GM12864 (cell line): ENCODE measurements around the gene PSMD14.

ENCODE experiments used
- DNase-seq: peaks from one replicate; pipeline ENCODE4 v3.0.0-alpha.2; 2011; ENCODE audit warnings: low read depth
- H3K4me3 ChIP-seq: 2 replicates; pipeline ENCODE4 v1.5.1; 2011; ENCODE audit warnings: mild to moderate bottlenecking, low read depth, low read length, control low read depth
- TF ChIP-seq, protein P1 (sequence below): IDR thresholded peaks from 2 replicates; pipeline ENCODE4 v1.5.1; 2011; ENCODE audit warnings: low read depth, mild to moderate bottlenecking, moderate library complexity, low read length, control low read depth, inconsistent platforms; ENCODE audit errors: missing control alignments

The PSMD14 gene

DNA sequence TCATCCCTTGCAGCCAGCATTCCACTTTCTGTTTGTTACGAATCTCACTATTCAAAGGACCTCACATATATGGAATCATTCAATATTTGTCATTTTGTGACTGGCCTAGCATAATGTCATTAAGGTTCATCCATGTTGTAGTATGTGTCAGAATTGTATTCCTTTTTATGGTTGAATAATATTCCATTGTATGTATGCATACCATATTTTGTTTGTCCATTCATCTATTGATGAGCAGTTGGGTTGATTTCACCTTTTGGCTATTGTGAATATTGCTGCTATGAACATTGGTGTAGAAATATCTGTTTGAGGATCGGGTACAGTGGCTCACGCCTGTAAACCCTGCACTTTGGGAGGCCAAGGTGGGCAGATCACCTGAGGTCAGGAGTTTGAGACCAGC is 35.0 kb downstream of the PSMD14 start:
- no peak overlapping the region for H3K4me3 ChIP-seq
- no peak for DNase-seq
- TF ChIP-seq, protein P1, sequence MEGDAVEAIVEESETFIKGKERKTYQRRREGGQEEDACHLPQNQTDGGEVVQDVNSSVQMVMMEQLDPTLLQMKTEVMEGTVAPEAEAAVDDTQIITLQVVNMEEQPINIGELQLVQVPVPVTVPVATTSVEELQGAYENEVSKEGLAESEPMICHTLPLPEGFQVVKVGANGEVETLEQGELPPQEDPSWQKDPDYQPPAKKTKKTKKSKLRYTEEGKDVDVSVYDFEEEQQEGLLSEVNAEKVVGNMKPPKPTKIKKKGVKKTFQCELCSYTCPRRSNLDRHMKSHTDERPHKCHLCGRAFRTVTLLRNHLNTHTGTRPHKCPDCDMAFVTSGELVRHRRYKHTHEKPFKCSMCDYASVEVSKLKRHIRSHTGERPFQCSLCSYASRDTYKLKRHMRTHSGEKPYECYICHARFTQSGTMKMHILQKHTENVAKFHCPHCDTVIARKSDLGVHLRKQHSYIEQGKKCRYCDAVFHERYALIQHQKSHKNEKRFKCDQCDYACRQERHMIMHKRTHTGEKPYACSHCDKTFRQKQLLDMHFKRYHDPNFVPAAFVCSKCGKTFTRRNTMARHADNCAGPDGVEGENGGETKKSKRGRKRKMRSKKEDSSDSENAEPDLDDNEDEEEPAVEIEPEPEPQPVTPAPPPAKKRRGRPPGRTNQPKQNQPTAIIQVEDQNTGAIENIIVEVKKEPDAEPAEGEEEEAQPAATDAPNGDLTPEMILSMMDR = no peak

DNA sequence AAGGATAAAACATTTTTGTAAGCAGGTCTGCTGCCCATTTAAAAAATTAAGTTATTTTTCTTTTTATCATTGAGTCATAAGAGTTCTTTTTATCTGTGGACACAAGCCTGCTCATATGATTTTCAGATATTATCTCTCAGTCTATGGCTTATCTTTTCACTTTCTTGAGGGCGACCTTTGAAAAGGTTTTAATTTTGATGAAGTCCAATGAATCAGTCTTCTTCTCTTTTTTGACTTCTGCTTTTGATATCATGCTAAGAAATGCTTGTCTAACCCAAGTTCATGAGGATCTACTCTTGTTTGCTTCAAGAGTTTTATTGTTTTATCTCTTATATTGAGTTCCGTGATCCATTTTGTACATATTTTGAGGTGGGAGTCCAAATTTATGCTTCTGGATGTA is 36.5 kb downstream of the PSMD14 start:
- H3K4me3 ChIP-seq = no peak overlapping the region
- TF ChIP-seq, protein P1 = no peak
- no peak for DNase-seq

DNA sequence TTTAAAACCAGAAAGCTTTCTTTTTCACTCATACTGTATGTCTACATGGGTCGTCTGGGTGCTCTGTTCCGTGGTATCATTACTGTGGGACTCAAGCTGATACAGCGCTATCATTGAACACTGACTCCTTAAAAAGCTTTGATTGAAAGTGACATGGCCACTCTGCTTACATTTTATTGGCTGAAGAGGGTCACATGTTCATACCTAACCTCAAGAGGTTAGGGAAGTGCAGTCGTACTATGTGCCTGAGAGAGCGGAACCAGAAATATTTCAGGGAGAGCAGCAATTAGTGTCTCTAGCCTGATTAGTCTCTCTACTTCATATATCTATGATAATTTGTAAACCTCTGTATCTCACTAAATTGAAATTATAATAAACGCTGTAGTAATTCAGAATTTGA is 43.5 kb downstream of the PSMD14 start:
- H3K4me3 ChIP-seq = no peak overlapping the region
- TF ChIP-seq, protein P1 = no peak
- DNase-seq = no peak

DNA sequence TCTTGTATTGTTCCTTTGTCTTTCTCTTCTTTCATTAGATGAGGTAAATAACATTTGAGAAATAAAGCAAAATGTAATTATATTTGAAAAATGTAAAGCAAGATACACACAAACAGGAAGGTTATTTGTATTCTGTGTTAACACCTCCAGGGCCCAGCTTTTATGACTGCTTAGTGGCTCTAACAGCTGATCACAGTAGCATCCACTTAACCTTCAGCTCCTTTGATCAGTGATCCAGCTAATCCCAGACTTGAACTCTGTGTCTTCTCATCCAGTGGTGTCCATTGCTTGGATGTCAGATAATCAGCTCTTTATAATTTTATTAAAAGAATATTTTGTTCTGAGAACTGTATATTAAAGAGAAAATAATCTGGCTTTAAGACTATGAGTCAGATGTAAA is 44.5 kb downstream of the PSMD14 start:
- TF ChIP-seq, protein P1 = no peak
- no peak overlapping the region for H3K4me3 ChIP-seq
- no peak for DNase-seq

DNA sequence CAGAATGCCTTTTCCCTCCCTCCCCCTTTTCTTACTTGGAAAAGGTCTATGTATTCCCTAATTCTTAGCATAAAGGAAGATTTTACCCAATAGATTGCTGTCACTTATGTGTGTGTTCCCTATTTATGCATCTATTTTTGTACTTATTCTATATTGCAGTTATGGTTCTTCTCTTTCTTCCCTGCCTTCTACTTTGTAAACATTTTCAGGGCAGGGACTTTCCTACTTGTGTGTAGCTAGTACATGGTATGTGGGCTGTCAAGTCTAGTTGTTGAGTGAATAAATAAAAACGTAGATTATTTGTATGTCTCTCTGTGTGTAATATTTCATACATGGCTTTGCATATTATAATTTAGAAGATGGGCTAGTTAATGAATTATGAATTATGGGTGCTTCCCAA is 45.3 kb downstream of the PSMD14 start:
- TF ChIP-seq, protein P1 = no peak
- H3K4me3 ChIP-seq = no peak overlapping the region
- DNase-seq = no peak

DNA sequence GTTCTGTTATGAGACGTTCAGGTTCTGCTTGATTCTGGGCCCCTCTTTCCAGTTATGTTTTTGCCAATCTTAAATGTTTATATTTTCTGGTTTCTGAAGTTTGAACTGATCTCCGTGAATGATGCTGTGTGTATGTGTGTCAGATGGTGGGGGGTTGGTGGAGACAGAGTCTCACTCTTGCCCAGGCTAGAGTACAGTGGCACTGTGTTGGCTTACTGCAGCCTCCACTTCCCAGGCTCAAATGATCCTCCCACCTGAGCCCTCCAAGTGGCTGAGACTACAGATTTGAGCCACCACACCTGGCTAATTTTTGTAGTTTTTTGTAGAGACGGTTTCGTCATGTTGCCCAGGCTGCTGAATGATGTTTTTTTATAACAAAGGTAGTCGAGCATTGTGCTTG is 45.9 kb downstream of the PSMD14 start:
- no peak for DNase-seq
- TF ChIP-seq, protein P1 = no peak
- H3K4me3 ChIP-seq = no peak overlapping the region

DNA sequence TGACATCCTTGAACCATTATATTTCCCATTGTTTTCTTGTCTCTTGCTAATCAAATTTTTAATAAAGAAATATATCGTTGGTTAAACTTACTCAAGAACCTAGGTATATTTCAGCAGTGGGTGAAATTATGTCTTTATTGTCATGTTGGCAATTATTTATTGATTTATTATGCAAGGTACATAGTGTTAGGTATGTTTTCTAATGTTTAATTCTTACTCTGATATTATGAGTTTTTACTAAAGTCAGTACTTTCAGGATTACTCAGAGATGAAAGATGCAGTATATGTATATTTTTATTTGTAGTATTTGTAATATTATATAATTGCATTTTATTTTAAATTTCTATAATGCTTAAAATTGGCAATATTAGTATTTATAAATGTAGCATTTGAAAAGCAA is 46.9 kb downstream of the PSMD14 start:
- DNase-seq = no peak
- TF ChIP-seq, protein P1 = no peak
- H3K4me3 ChIP-seq = no peak overlapping the region
